Mucosa of descending colon (tissue), 3 donors: ENCODE results near the gene ARMC7. TPM values are rescaled to one million over a fixed set of nuclear protein-coding genes. Genes with fewer than 3 reads are reported as not detected.

Experiments
- ATAC-seq: fragments of 200-7000 bp; cut with Tn5 transposase; one replicate; pipeline ENCODE4 v1.9.1; 2020; ENCODE audit warnings: mild to moderate bottlenecking, moderate library complexity
- DNase-seq, 3 donors: peaks; one replicate each; pipeline ENCODE4 v3.0.0-alpha.2; 2020
- H3K36me3 ChIP-seq: fragments of 200-600 bp; one replicate; pipeline ENCODE4 v1.8.0; 2021; ENCODE audit warnings: low read depth, mild to moderate bottlenecking
- H3K4me1 ChIP-seq: fragments of 200-600 bp; one replicate; pipeline ENCODE4 v1.8.0; 2021; ENCODE audit warnings: low read depth, mild to moderate bottlenecking
- H3K4me3 ChIP-seq: fragments of 200-600 bp; one replicate; pipeline ENCODE4 v1.8.0; 2021; ENCODE audit warnings: mild to moderate bottlenecking
- H3K9me3 ChIP-seq: fragments of 200-600 bp; one replicate; pipeline ENCODE4 v1.8.0; 2021; ENCODE audit warnings: mild to moderate bottlenecking
- CTCF ChIP-seq: fragments of 200-600 bp; IDR thresholded peaks from one replicate; pipeline ENCODE4 v1.8.0; 2022; ENCODE audit warnings: antibody characterized with exemption, mild to moderate bottlenecking
- intact Hi-C, 2 donors: fragments of 100-400 bp; cut with DNase I in 1 of 2; cut with micrococcal nuclease in 1 of 2; formaldehyde crosslinking; loops; one replicate each; pipeline versions ENCODE4 v1.11.0 to v1.11.1; 2022; cut with DNase I, micrococcal nuclease
- total RNA-seq, 3 donors: library from RNA; stranded (reverse); fragmentation: NEBNext Ultra II Directional in 2 of 3; extraction: Animal tissue kit (Norgen Biotek cat#: 25700) in 2 of 3; gene quantifications; one replicate each; pipeline versions ENCODE4 v1.2.1 to v1.2.4, GENCODE V29; 2021 to 2023
- donor health status: DM: no; HTN: no; CAD: no; lungs with moderate emphysema.
- donor health status: DM: no; HTN: no; CAD: no.
- donor health status: DM: no; HTN: yes; CAD: no.

ARMC7 gene
- total RNA-seq, 3 donors from 2014 or later = 16.7 to 24.3 (median 18.3) TPM

DNA sequence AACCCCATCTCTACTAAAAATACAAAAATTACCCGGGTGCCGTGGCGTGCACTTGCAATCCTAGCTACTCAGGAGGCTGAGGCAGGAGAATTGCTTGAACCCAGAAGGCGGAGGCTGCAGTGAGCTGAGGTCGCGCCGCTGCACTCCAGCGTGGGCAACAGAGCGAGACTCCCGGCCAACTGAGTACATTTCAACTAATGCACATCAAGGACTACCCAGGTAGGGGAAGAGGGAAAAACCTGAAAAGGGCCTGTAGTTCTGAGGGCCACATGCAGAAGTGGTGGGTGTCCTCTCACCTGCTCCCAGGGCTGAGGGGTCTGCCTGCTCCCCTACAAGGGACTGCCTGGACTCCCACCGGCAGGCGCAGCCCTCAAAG is 22.6 kb upstream of the ARMC7 start:
- Histone ChIP-seq H3K4me3 (no peak overlapping the region), H3K4me1 (peaks cover 53% of the 10 kb centered on the region), H3K36me3 (no peaks in the 10 kb centered on the region), H3K9me3 (no peaks in the 10 kb centered on the region)
- intact Hi-C loops = no loop called here
- ATAC-seq (no peak), DNase-seq (no peak)
- no peak for TF ChIP-seq CTCF

GRCh38 chr17:75087558-75088453 is 22.0 kb upstream of the ARMC7 start, which contains the start of gene SLC16A5:
Gene SLC16A5, plus strand, starts transcription at chr17:75087954. Its CDS starts 5,683 bp downstream, at chr17:75093637.
- no peak for TF ChIP-seq CTCF
- DNase-seq (peak; percentile 92 to 95 (median 94)), ATAC-seq (peak; percentile 76)
- H3K9me3 ChIP-seq = no peaks in the 10 kb centered on the region
- peaks cover 59% of the 10 kb centered on the region for H3K4me1 ChIP-seq
- H3K36me3 ChIP-seq = no peaks in the 10 kb centered on the region
- intact Hi-C loops = no loop called here
- peak within 1 kb of the TSS; percentile 42 for H3K4me3 ChIP-seq

GRCh38 chr17:75088465-75089417 is 21.0 kb upstream of the ARMC7 start:
- intact Hi-C loops = no loop called here
- Histone ChIP-seq H3K4me1 (peaks cover 67% of the 10 kb centered on the region), H3K4me3 (peak overlapping the region; percentile 42), H3K36me3 (no peaks in the 10 kb centered on the region), H3K9me3 (no peaks in the 10 kb centered on the region)
- peak; percentile 30 for ATAC-seq
- TF ChIP-seq CTCF = no peak
- peak in 1 of 3 donors; percentile 44 for DNase-seq

DNA sequence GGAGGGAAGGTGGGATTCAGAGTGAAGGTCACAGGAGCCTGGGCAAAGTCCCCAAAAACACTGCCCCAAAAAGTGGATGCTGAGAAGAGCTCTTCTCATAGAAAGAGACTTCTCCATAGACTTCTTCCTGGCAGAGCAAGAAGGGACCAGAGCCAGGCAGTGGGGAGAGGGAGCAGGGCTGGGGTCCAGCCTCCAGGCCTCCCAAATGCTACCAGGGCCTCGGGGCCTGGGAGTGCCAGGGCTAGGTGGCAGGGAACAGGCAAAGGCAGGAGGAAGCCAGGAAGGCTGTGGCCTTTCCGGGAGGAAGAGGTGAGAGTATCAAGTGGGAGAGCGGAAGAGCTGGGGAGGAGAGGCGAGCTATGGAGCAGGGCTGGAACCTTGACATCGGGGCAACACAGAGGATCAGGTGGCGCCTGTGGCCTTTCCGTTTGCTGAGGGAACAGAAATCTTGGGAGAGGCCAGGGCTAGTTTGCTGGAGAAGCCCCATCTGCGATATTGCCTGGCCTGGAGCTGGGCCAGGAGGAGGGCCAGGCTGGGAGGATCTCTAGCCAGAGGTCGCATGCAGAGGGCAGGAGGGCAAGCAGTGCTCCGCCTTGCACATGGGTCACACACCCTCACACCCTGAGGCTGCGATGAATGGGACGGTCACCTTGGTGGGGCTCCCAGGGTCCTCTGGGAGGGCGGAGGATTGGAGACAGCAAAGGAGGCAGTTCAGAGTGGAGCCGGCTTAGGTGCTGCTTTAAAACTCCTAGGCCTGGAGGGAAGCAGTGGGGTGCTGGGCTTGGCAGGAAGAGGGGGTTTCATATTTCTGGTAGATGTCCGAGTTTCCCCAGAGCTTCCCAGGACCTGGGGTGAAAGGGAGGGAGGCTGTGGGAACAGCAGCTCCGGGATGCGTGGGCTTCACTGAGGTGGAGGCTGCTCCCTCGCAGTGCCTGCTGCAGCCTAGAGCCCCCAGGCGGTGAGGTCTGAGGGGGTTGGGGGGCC is 18.6 kb upstream of the ARMC7 start:
- ATAC-seq = peak; percentile 42

More for the DNA sequence above, 18.6 kb upstream of the ARMC7 start:
- no peak overlapping the region for H3K4me3 ChIP-seq
- peak; percentile 76 to 85 (median 85) for DNase-seq
- H3K4me1 ChIP-seq = peaks cover 84% of the 10 kb centered on the region
- H3K36me3 ChIP-seq = no peaks in the 10 kb centered on the region
- no peaks in the 10 kb centered on the region for H3K9me3 ChIP-seq
- intact Hi-C loops = no loop called here
- no peak for TF ChIP-seq CTCF
